CD4-positive, alpha-beta T cell (primary cell): Measurements from ENCODE around the gene KLF13. TPM values are rescaled to one million over a fixed set of nuclear protein-coding genes. Genes with fewer than 3 reads are reported as not detected.

Experiments
- ATAC-seq: fragments of 200-7000 bp; cut with Tn5 transposase; one replicate; pipeline ENCODE4 v1.10.0; 2022; ENCODE audit warnings: mild to moderate bottlenecking; ENCODE audit not compliant: poor library complexity
- CTCF ChIA-PET: fragments of 350-600 bp; sonication (Branson Sonifier 250); formaldehyde crosslinking; loops from one replicate; lab custom pipeline; 2021; ENCODE audit warnings: antibody characterized with exemption, inconsistent platforms; lab: Charles Lee
- POLR2A ChIA-PET: fragments of 350-600 bp; sonication (Branson Sonifier 250); formaldehyde crosslinking; loops from one replicate; lab custom pipeline; 2021; ENCODE audit warnings: antibody characterized with exemption, inconsistent platforms; lab: Charles Lee
- DNase-seq, 14 experiments: peaks; one replicate each; pipeline ENCODE4 v3.0.0-alpha.2; 2013 to 2020; ENCODE audit warnings: mixed read lengths in 2 of 14
- H3K27ac ChIP-seq, 2 donors: one replicate each; pipeline versions ENCODE4 v1.5.1 to v1.7.0; 2013; ENCODE audit warnings: low read length in 2 of 2, low read depth in 1 of 2, mild to moderate bottlenecking in 1 of 2
- H3K27me3 ChIP-seq, 2 experiments: 1 replicate in 1 of 2; 2 replicates in 1 of 2; pipeline versions ENCODE4 v1.6.1 to v1.7.0; 2013; ENCODE audit warnings: low read length in 2 of 2, control low read depth in 1 of 2, mild to moderate bottlenecking in 1 of 2, moderate library complexity in 1 of 2; ENCODE audit not compliant: insufficient read depth in 2 of 2, control insufficient read depth in 1 of 2
- H3K36me3 ChIP-seq: one replicate; pipeline ENCODE4 v1.6.1; 2013; ENCODE audit warnings: low read length, control low read depth; ENCODE audit not compliant: insufficient read depth
- H3K4me1 ChIP-seq: one replicate; pipeline ENCODE4 v1.6.1; 2013; ENCODE audit warnings: low read length, control low read depth; ENCODE audit not compliant: insufficient read depth
- H3K4me3 ChIP-seq: one replicate; pipeline ENCODE4 v1.5.1; 2013; ENCODE audit warnings: mild to moderate bottlenecking, low read length, moderate library complexity
- H3K9me3 ChIP-seq, 2 experiments: 1 replicate in 1 of 2; 2 replicates in 1 of 2; pipeline versions ENCODE4 v1.6.1 to v1.7.0; 2013; ENCODE audit warnings: low read length in 2 of 2, mild to moderate bottlenecking in 2 of 2, control low read depth in 1 of 2, moderate library complexity in 1 of 2; ENCODE audit not compliant: control insufficient read depth in 1 of 2, insufficient read depth in 1 of 2
- H3K27ac Mint-ChIP-seq: one replicate; pipeline ENCODE4 v1.8.0; 2020; ENCODE audit warnings: mixed read lengths
- H3K27me3 Mint-ChIP-seq: one replicate; pipeline ENCODE4 v1.8.0; 2021; ENCODE audit warnings: mixed read lengths
- H3K36me3 Mint-ChIP-seq: one replicate; pipeline ENCODE4 v1.8.0; 2021; ENCODE audit warnings: low read depth, mixed read lengths
- H3K4me1 Mint-ChIP-seq: one replicate; pipeline ENCODE4 v1.8.0; 2021; ENCODE audit warnings: low read depth, mixed read lengths
- H3K4me3 Mint-ChIP-seq: one replicate; pipeline ENCODE4 v1.8.0; 2020; ENCODE audit warnings: mild to moderate bottlenecking, mixed read lengths
- H3K9me3 Mint-ChIP-seq: one replicate; pipeline ENCODE4 v1.8.0; 2020; ENCODE audit warnings: mixed read lengths
- CTCF ChIP-seq: fragments of 200-600 bp; IDR thresholded peaks from one replicate; pipeline ENCODE4 v1.8.0; 2022; ENCODE audit warnings: antibody characterized with exemption, mild to moderate bottlenecking
- intact Hi-C, 2 experiments: fragments of 100-400 bp; cut with DNase I in 1 of 2; cut with micrococcal nuclease in 1 of 2; formaldehyde crosslinking; loops; one replicate each; pipeline versions ENCODE4 v1.15.1 to v1.9.0; 2023 to 2025; cut with DNase I, micrococcal nuclease
- total RNA-seq, 174 experiments: library from RNA in 2 of 174; stranded (reverse) in 2 of 174; gene quantifications; one replicate each; pipeline ENCODE4 v1.2.3 and lab custom pipeline; 2021 to 2026

The KLF13 gene
- total RNA-seq, 2 experiments from 2014 or later, result 284 to 308 TPM

GRCh38 chr15:31373096-31373865 lies 46.6 kb downstream of the KLF13 start:
- CTCF ChIA-PET, result no interaction called here
- H3K4me1 ChIP-seq, result peaks cover 90% of the 10 kb centered on the region
- intact Hi-C loops, result no loop called here
- TF ChIP-seq CTCF, result no peak
- POLR2A ChIA-PET, result interaction anchor here (0.6 kb wide), 1 partner anchor 70 kb away, joined by 3 read pairs; no protein-coding TSS in a partner anchor
- H3K4me3 ChIP-seq, result no peak overlapping the region
- H3K27ac Mint-ChIP-seq, result no peak overlapping the region
- H3K27me3 ChIP-seq, result no peaks in the 10 kb centered on the region
- H3K36me3 ChIP-seq, result peaks cover 64% of the 10 kb centered on the region
- peaks cover 84% of the 10 kb centered on the region for H3K36me3 Mint-ChIP-seq
- no peak for DNase-seq
- no peak overlapping the region for H3K27ac ChIP-seq
- H3K9me3 Mint-ChIP-seq, result peaks cover 3% of the 10 kb centered on the region
- H3K9me3 ChIP-seq, result no peaks in the 10 kb centered on the region
- peaks cover 84% of the 10 kb centered on the region for H3K4me1 Mint-ChIP-seq
- ATAC-seq, result no peak
- no peaks in the 10 kb centered on the region for H3K27me3 Mint-ChIP-seq
- no peak overlapping the region for H3K4me3 Mint-ChIP-seq

- H3K27ac ChIP-seq, result no peak overlapping the region
- Mint-ChIP-seq H3K36me3 (peaks cover 87% of the 10 kb centered on the region), H3K9me3 (peaks cover 3% of the 10 kb centered on the region), H3K27me3 (no peaks in the 10 kb centered on the region), H3K27ac (peak overlapping the region; percentile 62), H3K4me1 (peaks cover 84% of the 10 kb centered on the region), H3K4me3 (no peak overlapping the region)
- CTCF ChIA-PET, result no interaction called here
- H3K4me1 ChIP-seq, result peaks cover 91% of the 10 kb centered on the region
- DNase-seq, result no peak
- no peaks in the 10 kb centered on the region for H3K27me3 ChIP-seq
- peaks cover 71% of the 10 kb centered on the region for H3K36me3 ChIP-seq
- intact Hi-C loops, result no loop called here
- H3K4me3 ChIP-seq, result no peak overlapping the region
- TF ChIP-seq CTCF, result no peak
- POLR2A ChIA-PET, result interaction anchor here (0.6 kb wide), 1 partner anchor 71 kb away, joined by 3 read pairs; no protein-coding TSS in a partner anchor
- H3K9me3 ChIP-seq, result no peaks in the 10 kb centered on the region
- ATAC-seq, result no peak
Observed at GRCh38 chr15:31373970-31374369, 47.3 kb downstream of the KLF13 start.

GRCh38 chr15:31374489-31374888 lies 47.9 kb downstream of the KLF13 start:
- no peaks in the 10 kb centered on the region for H3K27me3 Mint-ChIP-seq
- TF ChIP-seq CTCF, result no peak
- ChIA-PET CTCF (no interaction called here), POLR2A (no interaction called here)
- H3K9me3 ChIP-seq, result no peaks in the 10 kb centered on the region
- H3K4me3 ChIP-seq, result no peak overlapping the region
- peaks cover 84% of the 10 kb centered on the region for H3K4me1 Mint-ChIP-seq
- peaks cover 87% of the 10 kb centered on the region for H3K36me3 Mint-ChIP-seq
- ATAC-seq, result no peak
- H3K27me3 ChIP-seq, result no peaks in the 10 kb centered on the region
- DNase-seq, result no peak
- no peak overlapping the region for H3K27ac ChIP-seq
- intact Hi-C loops, result no loop called here
- H3K27ac Mint-ChIP-seq, result peak overlapping the region; percentile 62
- H3K4me1 ChIP-seq, result peaks cover 86% of the 10 kb centered on the region
- H3K4me3 Mint-ChIP-seq, result no peak overlapping the region
- peaks cover 76% of the 10 kb centered on the region for H3K36me3 ChIP-seq
- peaks cover 3% of the 10 kb centered on the region for H3K9me3 Mint-ChIP-seq
